H9 (cell line): ENCODE data around the gene NAIF1. TPM values are rescaled to one million over a fixed set of nuclear protein-coding genes. Genes with fewer than 3 reads are reported as not detected.

Source experiments
- DNase-seq: peaks from one replicate; pipeline ENCODE4 v3.0.0-alpha.2; 2017
- H2AFZ ChIP-seq: one replicate; pipeline ENCODE4 v1.6.1; 2013; ENCODE audit warnings: mild to moderate bottlenecking, low read length, control low read depth, moderate library complexity
- H2AK5ac ChIP-seq: 2 replicates; pipeline ENCODE4 v1.6.1; 2013; ENCODE audit warnings: low read length, control low read depth, mixed read lengths; ENCODE audit not compliant: insufficient read length
- H2BK120ac ChIP-seq: one replicate; pipeline ENCODE4 v1.6.1; 2013; ENCODE audit warnings: low read depth, mild to moderate bottlenecking, low read length, control low read depth, inconsistent platforms; ENCODE audit not compliant: poor library complexity, severe bottlenecking
- H2BK12ac ChIP-seq: 2 replicates; pipeline ENCODE4 v1.6.1; 2013; ENCODE audit warnings: low read length, control low read depth, mixed read lengths, low read depth; ENCODE audit not compliant: insufficient read length
- H2BK15ac ChIP-seq: 2 replicates; pipeline ENCODE4 v1.6.1; 2013; ENCODE audit warnings: low read depth, low read length, control low read depth
- H2BK20ac ChIP-seq: one replicate; pipeline ENCODE4 v1.6.1; 2013; ENCODE audit warnings: low read depth, mild to moderate bottlenecking, low read length, control low read depth, inconsistent platforms; ENCODE audit not compliant: poor library complexity, severe bottlenecking
- H2BK5ac ChIP-seq: 2 replicates; pipeline ENCODE4 v1.6.1; 2013; ENCODE audit warnings: low read length, control low read depth, mixed read lengths; ENCODE audit not compliant: insufficient read length
- H3K14ac ChIP-seq: 2 replicates; pipeline ENCODE4 v1.6.1; 2013; ENCODE audit warnings: low read length, control low read depth; ENCODE audit not compliant: insufficient read depth
- H3K18ac ChIP-seq: 2 replicates; pipeline ENCODE4 v1.6.1; 2013; ENCODE audit warnings: low read depth, mild to moderate bottlenecking, mixed read lengths, low read length, control low read depth; ENCODE audit not compliant: insufficient read length
- H3K23ac ChIP-seq: 2 replicates; pipeline ENCODE4 v1.6.1; 2013; ENCODE audit warnings: low read length, control low read depth, mixed read lengths, low read depth; ENCODE audit not compliant: insufficient read length
- H3K23me2 ChIP-seq: 2 replicates; pipeline ENCODE4 v1.6.1; 2013; ENCODE audit warnings: low read depth, mild to moderate bottlenecking, mixed read lengths, low read length, control low read depth; ENCODE audit not compliant: insufficient read length, poor library complexity, severe bottlenecking
- H3K27ac ChIP-seq: 2 replicates; pipeline ENCODE4 v1.5.1; 2013; ENCODE audit warnings: low read length, control low read depth, mixed read lengths, low read depth; ENCODE audit not compliant: insufficient read length
- H3K27me3 ChIP-seq: 2 replicates; pipeline ENCODE4 v1.6.1; 2013; ENCODE audit warnings: low read length, control low read depth, inconsistent platforms; ENCODE audit not compliant: insufficient read depth
- H3K4ac ChIP-seq: 2 replicates; pipeline ENCODE4 v1.6.1; 2013; ENCODE audit warnings: low read depth, mild to moderate bottlenecking, control low read depth, inconsistent platforms, low read length, moderate library complexity
- H3K4me1 ChIP-seq: 2 replicates; pipeline ENCODE4 v1.6.1; 2013; ENCODE audit warnings: low read length, control low read depth, inconsistent platforms; ENCODE audit not compliant: insufficient read depth
- H3K4me2 ChIP-seq: 2 replicates; pipeline ENCODE4 v1.6.1; 2013; ENCODE audit warnings: low read length, control low read depth, mixed read lengths; ENCODE audit not compliant: insufficient read length, insufficient read depth
- H3K56ac ChIP-seq: 2 replicates; pipeline ENCODE4 v1.6.1; 2013; ENCODE audit warnings: low read depth, mild to moderate bottlenecking, mixed read lengths, low read length, control low read depth; ENCODE audit not compliant: insufficient read length
- H3K79me1 ChIP-seq: 2 replicates; pipeline ENCODE4 v1.6.1; 2013; ENCODE audit warnings: low read depth, mild to moderate bottlenecking, moderate library complexity, low read length, control low read depth, inconsistent platforms; ENCODE audit not compliant: insufficient read depth, poor library complexity, severe bottlenecking
- H3K79me2 ChIP-seq: 2 replicates; pipeline ENCODE4 v1.6.1; 2013; ENCODE audit warnings: low read length, control low read depth, inconsistent platforms; ENCODE audit not compliant: insufficient read depth
- H3K9ac ChIP-seq: 2 replicates; pipeline ENCODE4 v1.6.1; 2013; ENCODE audit warnings: low read length, control low read depth, mixed read lengths; ENCODE audit not compliant: insufficient read length; ENCODE audit errors: extremely low read depth
- H3K9me3 ChIP-seq: one replicate; pipeline ENCODE4 v1.6.1; 2013; ENCODE audit warnings: low read depth, low read length, inconsistent platforms; ENCODE audit not compliant: control insufficient read depth
- H3T11ph ChIP-seq: one replicate; pipeline ENCODE4 v1.6.1; 2013; ENCODE audit warnings: mild to moderate bottlenecking, low read length, control low read depth, inconsistent platforms
- H4K20me1 ChIP-seq: one replicate; pipeline ENCODE4 v1.6.1; 2013; ENCODE audit not compliant: control insufficient read depth, insufficient read length, insufficient read depth
- H4K5ac ChIP-seq: 2 replicates; pipeline ENCODE4 v1.6.1; 2013; ENCODE audit warnings: low read depth, mild to moderate bottlenecking, mixed read lengths, low read length, control low read depth; ENCODE audit not compliant: insufficient read length
- H4K8ac ChIP-seq: replicated peaks from 2 replicates; pipeline ENCODE4 v1.6.1; 2013; ENCODE audit warnings: low read length, control low read depth, mixed read lengths, low read depth; ENCODE audit not compliant: insufficient read length
- H4K91ac ChIP-seq: 2 replicates; pipeline ENCODE4 v1.6.1; 2013; ENCODE audit warnings: low read depth, mild to moderate bottlenecking, moderate library complexity, mixed read lengths, low read length, control low read depth; ENCODE audit not compliant: insufficient read length
- H3K27ac Mint-ChIP-seq, 3 experiments: 2 replicates in 2 of 3; 3 replicates in 1 of 3; pipeline ENCODE4 v1.8.0; 2020 to 2021; ENCODE audit warnings: mixed read lengths in 3 of 3, mild to moderate bottlenecking in 1 of 3, moderate library complexity in 1 of 3
- H3K27me3 Mint-ChIP-seq: 2 replicates; pipeline ENCODE4 v1.8.0; 2021; ENCODE audit warnings: low read depth, mild to moderate bottlenecking, moderate library complexity, mixed read lengths
- H3K36me3 Mint-ChIP-seq, 3 experiments: 2 replicates in 2 of 3; 3 replicates in 1 of 3; pipeline ENCODE4 v1.8.0; 2020 to 2021; ENCODE audit warnings: low read depth in 3 of 3, mixed read lengths in 3 of 3; ENCODE audit not compliant: insufficient read depth in 1 of 3
- H3K4me1 Mint-ChIP-seq, 2 experiments: 2 replicates each; pipeline ENCODE4 v1.8.0; 2020; ENCODE audit warnings: mixed read lengths in 2 of 2
- H3K4me3 Mint-ChIP-seq, 2 experiments: 2 replicates in 1 of 2; 3 replicates in 1 of 2; pipeline ENCODE4 v1.8.0; 2020 to 2021; ENCODE audit warnings: mild to moderate bottlenecking in 2 of 2, mixed read lengths in 2 of 2, moderate library complexity in 1 of 2
- H3K9me3 Mint-ChIP-seq, 2 experiments: 2 replicates in 1 of 2; 3 replicates in 1 of 2; pipeline ENCODE4 v1.8.0; 2020; ENCODE audit warnings: mild to moderate bottlenecking in 2 of 2, mixed read lengths in 2 of 2, moderate library complexity in 1 of 2
- CTCF ChIP-seq: fragments of 200-600 bp; sonication (generic); conservative IDR thresholded peaks from 3 replicates; pipeline ENCODE4 v1.8.0; 2021; ENCODE audit warnings: antibody characterized with exemption, mild to moderate bottlenecking
- total RNA-seq: library from RNA; stranded (reverse); gene quantifications from 2 replicates; pipeline ENCODE4 v1.2.1, GENCODE V29; 2021

Gene NAIF1
- total RNA-seq, 1 experiment from 2014 or later: 6.3 TPM

GRCh38 chr9:128048663-128049062, 18.5 kb downstream of the NAIF1 start:
- peaks cover 0 to 4% of the 10 kb centered on the region in 2 experiments; a peak in 3 of 4 replicates for H3K4me1 Mint-ChIP-seq
- no peak overlapping the region for H3K4me2 ChIP-seq
- no peak for DNase-seq
- peaks cover 4% of the 10 kb centered on the region for H3K27me3 Mint-ChIP-seq
- no peak overlapping the region for H3T11ph ChIP-seq
- no peak overlapping the region for H4K5ac ChIP-seq
- H2BK12ac ChIP-seq: no peak overlapping the region
- H3K27ac Mint-ChIP-seq: no peak overlapping the region
- no peaks in the 10 kb centered on the region for H4K20me1 ChIP-seq
- no peak overlapping the region for H2BK15ac ChIP-seq
- no peaks in the 10 kb centered on the region for H3K4me1 ChIP-seq
- no peak overlapping the region for H4K8ac ChIP-seq
- no peak overlapping the region for H3K27ac ChIP-seq
- H3K4ac ChIP-seq: no peak overlapping the region
- no peak for TF ChIP-seq CTCF
- no peaks in the 10 kb centered on the region for H3K23me2 ChIP-seq
- no peak overlapping the region for H3K9ac ChIP-seq
- no peak overlapping the region for H3K18ac ChIP-seq
- H3K79me1 ChIP-seq: no peaks in the 10 kb centered on the region
- no peaks in the 10 kb centered on the region for H3K27me3 ChIP-seq
- no peak overlapping the region for H2AFZ ChIP-seq
- no peak overlapping the region for H4K91ac ChIP-seq
- H2BK5ac ChIP-seq: no peak overlapping the region
- no peak overlapping the region for H3K23ac ChIP-seq
- H3K56ac ChIP-seq: no peak overlapping the region
- no peak overlapping the region for H2AK5ac ChIP-seq
- H2BK120ac ChIP-seq: no peak overlapping the region
- H2BK20ac ChIP-seq: no peak overlapping the region
- H3K9me3 Mint-ChIP-seq: no peaks in the 10 kb centered on the region
- H3K14ac ChIP-seq: no peak overlapping the region
- H3K9me3 ChIP-seq: no peaks in the 10 kb centered on the region
- H3K4me3 Mint-ChIP-seq: no peak overlapping the region
- H3K79me2 ChIP-seq: no peaks in the 10 kb centered on the region
- H3K36me3 Mint-ChIP-seq: no peaks in the 10 kb centered on the region
